ENCODE results near the gene TSPAN18.

DNA sequence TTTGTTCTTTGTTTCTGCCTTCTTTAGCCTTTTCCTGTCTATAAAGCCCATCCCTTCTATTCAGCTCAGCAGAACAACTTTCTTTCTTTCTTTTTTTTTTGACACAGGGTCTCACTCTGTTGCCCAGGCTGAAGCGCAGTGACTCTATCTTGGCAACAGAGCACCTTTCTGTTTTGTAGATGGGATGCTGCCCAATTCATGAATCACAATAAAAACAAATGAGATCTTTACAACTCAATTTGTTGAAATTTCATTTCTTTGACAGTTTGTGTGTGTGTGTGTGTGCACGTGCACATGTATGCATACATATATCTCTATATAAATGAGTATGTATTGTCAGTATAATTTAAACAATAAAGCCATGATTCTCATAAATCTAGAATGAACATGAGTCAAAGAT is 25.5 kb downstream of the TSPAN18 start:
- no peak for TF ChIP-seq POLR2A (IDR thresholded peaks at IDR 0.05)
- TF ChIP-seq, protein P1, sequence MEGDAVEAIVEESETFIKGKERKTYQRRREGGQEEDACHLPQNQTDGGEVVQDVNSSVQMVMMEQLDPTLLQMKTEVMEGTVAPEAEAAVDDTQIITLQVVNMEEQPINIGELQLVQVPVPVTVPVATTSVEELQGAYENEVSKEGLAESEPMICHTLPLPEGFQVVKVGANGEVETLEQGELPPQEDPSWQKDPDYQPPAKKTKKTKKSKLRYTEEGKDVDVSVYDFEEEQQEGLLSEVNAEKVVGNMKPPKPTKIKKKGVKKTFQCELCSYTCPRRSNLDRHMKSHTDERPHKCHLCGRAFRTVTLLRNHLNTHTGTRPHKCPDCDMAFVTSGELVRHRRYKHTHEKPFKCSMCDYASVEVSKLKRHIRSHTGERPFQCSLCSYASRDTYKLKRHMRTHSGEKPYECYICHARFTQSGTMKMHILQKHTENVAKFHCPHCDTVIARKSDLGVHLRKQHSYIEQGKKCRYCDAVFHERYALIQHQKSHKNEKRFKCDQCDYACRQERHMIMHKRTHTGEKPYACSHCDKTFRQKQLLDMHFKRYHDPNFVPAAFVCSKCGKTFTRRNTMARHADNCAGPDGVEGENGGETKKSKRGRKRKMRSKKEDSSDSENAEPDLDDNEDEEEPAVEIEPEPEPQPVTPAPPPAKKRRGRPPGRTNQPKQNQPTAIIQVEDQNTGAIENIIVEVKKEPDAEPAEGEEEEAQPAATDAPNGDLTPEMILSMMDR (IDR thresholded peaks at IDR 0.05), result no peak
- no peak for TF ChIP-seq EP300 (IDR thresholded peaks at IDR 0.05; ENCODE audit: low read depth)

Measured in transverse colon (tissue), 3 donors.